Mononuclear cell (primary cell): Measurements from ENCODE around the gene URAD. TPM values are rescaled to one million over a fixed set of nuclear protein-coding genes. Genes with fewer than 3 reads are reported as not detected.
A peak's percentile ranks its signal among the peaks of the same experiment; 100 is the strongest.

Experiments
- H3K27me3 ChIP-seq: 2 replicates; pipeline ENCODE4 v1.6.0; 2011; ENCODE audit warnings: low read length, control low read depth; ENCODE audit not compliant: insufficient read depth
- H3K4me1 ChIP-seq: 2 replicates; pipeline ENCODE4 v1.5.1; 2011; ENCODE audit warnings: mild to moderate bottlenecking, low read length, control low read depth; ENCODE audit not compliant: insufficient read depth
- H3K4me3 ChIP-seq: 2 replicates; pipeline ENCODE4 v1.5.1; 2011; ENCODE audit warnings: mild to moderate bottlenecking, low read length, moderate library complexity
- H3K9me3 ChIP-seq: 2 replicates; pipeline ENCODE4 v1.5.1; 2011; ENCODE audit warnings: low read depth, mild to moderate bottlenecking, control low read depth, low read length
- total RNA-seq: library from RNA; depleted of rRNA; stranded (reverse); fragments of >200 nt; gene quantifications from one replicate; pipeline ENCODE4 v1.2.3, GENCODE V29; 2012

The URAD gene
- total RNA-seq, 1 donor, result not detected

- Histone ChIP-seq H3K4me1 (peaks cover 20% of the 10 kb centered on the region), H3K9me3 (no peaks in the 10 kb centered on the region), H3K4me3 (no peak overlapping the region), H3K27me3 (peaks cover 97% of the 10 kb centered on the region)
Observed at GRCh38 chr13:27961227-27962085, 27.0 kb downstream of the URAD start.

DNA sequence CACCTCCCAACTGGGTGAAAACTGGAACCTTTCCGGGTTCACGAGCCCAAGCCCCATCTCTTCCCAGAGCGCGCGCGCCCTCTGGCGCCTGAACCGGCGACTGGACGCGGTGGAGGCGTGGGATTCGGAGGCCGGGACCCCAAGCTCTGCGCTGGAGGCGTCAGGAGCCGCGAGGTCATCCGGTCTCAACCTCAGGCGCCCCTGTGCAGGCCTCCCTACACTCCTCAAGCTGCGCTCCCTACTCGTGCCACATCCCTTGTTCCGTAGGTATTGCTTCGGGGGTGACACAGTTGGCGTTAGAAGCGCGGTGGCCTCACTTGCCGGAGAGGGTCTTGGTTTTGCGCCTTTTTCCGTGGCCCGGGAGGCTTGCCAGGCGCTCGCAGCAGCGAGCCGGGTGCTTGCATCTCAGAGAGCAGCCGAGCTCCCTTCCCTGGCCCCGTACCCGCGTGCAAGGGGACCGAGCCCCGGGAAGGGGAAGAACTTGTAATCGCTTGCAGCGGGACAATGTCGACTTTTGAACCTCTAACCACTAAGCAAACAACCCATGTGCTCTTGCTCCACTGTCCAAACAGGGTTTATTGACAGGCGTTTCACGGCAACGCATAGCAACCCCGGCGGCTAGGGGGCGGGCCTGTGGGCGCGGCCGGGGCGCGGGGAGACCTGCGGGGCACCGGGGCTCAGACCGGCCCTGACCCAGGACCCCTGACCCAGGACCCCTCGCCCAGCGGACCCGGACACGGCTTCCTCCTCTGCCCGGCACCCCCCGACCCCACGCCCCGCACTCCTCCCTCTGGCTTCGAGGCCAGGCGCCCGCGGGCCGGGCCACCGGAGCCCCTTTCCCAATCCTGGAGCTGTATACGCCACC is 27.9 kb downstream of the URAD start:
- no peak overlapping the region for H3K4me3 ChIP-seq

DNA sequence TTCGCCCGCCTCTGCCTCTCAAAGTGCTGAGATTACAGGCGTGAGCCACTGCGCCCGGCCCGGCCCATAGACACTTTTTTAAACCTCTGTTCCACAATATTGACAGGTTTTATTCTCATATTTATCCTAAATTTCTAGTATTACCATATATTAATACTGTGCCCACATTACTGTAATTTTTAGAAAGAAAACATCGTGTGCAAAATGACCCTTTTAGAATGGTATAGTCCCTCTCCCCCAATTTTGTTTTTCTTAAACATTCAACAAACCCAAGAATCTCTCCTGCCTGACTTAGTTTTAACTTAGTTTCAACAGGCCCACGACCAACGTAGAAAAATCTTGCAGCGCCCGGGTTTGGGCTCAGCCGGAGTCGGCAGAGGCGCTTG is 28.5 kb downstream of the URAD start:
- Histone ChIP-seq H3K9me3 (no peaks in the 10 kb centered on the region), H3K4me3 (no peak overlapping the region), H3K4me1 (peaks cover 16% of the 10 kb centered on the region), H3K27me3 (peaks cover 97% of the 10 kb centered on the region)

More for the DNA sequence above, 27.9 kb downstream of the URAD start:
- Histone ChIP-seq H3K9me3 (no peaks in the 10 kb centered on the region), H3K27me3 (peaks cover 97% of the 10 kb centered on the region), H3K4me1 (peaks cover 16% of the 10 kb centered on the region)

DNA sequence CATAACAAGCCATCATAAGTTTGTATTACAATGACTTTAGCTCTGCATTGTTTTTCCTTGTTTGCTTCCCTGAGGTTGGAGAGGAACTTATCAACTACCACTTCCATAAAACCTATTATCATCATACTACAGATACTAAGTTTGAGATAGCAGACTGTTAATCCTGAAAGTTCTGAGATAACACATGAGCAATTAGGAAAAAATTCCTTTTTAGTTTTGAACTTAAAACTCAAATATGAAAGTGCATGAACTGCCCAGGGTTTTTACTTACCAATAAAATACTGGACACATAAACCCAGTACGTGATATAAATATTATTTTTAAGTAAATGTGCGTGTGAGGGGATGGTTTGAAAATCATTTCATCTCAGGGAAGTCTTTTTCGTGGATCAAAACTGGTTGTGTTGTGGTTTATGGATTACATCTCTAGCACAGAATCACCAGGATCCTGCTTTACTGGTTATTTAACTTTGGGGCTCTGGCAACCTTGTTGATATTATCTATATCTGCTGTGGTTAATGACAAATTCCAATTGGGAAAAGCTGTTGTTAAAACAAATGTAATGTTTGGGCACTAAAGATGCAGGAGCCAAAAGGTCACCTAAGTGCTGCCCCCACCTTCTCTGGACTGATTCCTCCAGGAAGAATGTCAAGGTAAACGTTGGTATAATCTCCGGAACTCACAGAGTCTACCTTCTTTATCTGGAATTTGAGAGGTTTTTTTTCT is 31.8 kb downstream of the URAD start:
- Histone ChIP-seq H3K4me3 (no peak overlapping the region), H3K27me3 (peaks cover 98% of the 10 kb centered on the region), H3K9me3 (no peaks in the 10 kb centered on the region), H3K4me1 (peaks cover 35% of the 10 kb centered on the region)

DNA sequence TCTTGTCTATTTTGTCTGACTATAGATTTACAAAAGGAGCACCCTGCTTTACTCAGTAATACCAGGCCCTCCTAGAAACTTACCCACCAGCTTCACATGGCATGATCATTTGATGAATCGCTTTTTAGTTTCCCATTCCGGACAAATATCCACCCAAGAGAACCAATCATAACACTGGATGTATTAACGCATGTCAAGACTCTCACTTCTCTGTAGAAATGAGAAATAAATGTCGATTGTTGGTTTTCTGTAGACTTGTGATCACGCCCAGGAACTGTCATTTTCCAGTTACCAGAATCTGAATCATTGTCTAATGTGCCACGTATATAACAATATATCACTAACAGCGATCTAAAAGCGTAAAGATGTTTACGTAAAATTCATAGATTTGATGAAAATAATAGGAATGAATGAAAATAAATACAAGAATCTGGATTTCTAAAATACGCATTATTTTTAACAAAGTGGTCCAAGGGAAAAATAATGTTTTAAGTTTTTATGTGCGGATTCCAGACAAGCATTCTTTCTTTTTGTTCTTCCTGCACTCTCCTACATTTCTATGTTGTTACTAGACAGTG is 33.4 kb downstream of the URAD start:
- H3K9me3 ChIP-seq, result no peaks in the 10 kb centered on the region
- no peak overlapping the region for H3K4me3 ChIP-seq
- H3K4me1 ChIP-seq, result peaks cover 21% of the 10 kb centered on the region
- peaks cover 95% of the 10 kb centered on the region for H3K27me3 ChIP-seq

- H3K4me1 ChIP-seq, result peaks cover 19% of the 10 kb centered on the region
- peaks cover 92% of the 10 kb centered on the region for H3K27me3 ChIP-seq
- peak overlapping the region; percentile 19 for H3K4me3 ChIP-seq
Observed at GRCh38 chr13:27954406-27954851, 34.1 kb downstream of the URAD start.

GRCh38 chr13:27953676-27954405 is 34.7 kb downstream of the URAD start:
- peaks cover 86% of the 10 kb centered on the region for H3K27me3 ChIP-seq
- peak overlapping the region; percentile 19 for H3K4me3 ChIP-seq
- no peaks in the 10 kb centered on the region for H3K9me3 ChIP-seq
- peaks cover 19% of the 10 kb centered on the region for H3K4me1 ChIP-seq

More at GRCh38 chr13:27954406-27954851, 34.1 kb downstream of the URAD start:
- H3K9me3 ChIP-seq, result no peaks in the 10 kb centered on the region

- H3K9me3 ChIP-seq, result no peaks in the 10 kb centered on the region
- no peak overlapping the region for H3K4me3 ChIP-seq
- H3K27me3 ChIP-seq, result peaks cover 79% of the 10 kb centered on the region
- peaks cover 19% of the 10 kb centered on the region for H3K4me1 ChIP-seq
Observed at GRCh38 chr13:27952876-27953675, 35.4 kb downstream of the URAD start.

DNA sequence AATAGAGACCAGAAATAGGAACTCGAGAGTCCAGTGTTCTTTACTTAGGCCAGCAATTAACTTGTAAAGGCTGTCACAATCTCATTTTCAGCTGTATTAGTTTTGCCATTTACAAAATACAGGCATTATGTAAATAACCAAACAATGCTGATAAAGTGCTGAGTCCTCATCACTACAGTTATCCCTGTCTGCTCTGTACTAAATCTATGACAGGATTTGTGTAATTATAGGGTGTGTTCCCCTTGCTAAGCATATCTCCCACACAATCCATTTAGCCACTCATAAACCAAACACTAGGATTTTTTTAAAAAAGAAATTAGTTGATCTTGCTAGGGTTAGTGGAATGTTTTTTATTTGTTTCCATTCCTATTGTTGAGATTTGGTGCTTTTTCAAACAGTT is 45.5 kb downstream of the URAD start:
- Histone ChIP-seq H3K9me3 (peaks cover 5% of the 10 kb centered on the region), H3K27me3 (peaks cover 20% of the 10 kb centered on the region), H3K4me1 (no peaks in the 10 kb centered on the region), H3K4me3 (no peak overlapping the region)

DNA sequence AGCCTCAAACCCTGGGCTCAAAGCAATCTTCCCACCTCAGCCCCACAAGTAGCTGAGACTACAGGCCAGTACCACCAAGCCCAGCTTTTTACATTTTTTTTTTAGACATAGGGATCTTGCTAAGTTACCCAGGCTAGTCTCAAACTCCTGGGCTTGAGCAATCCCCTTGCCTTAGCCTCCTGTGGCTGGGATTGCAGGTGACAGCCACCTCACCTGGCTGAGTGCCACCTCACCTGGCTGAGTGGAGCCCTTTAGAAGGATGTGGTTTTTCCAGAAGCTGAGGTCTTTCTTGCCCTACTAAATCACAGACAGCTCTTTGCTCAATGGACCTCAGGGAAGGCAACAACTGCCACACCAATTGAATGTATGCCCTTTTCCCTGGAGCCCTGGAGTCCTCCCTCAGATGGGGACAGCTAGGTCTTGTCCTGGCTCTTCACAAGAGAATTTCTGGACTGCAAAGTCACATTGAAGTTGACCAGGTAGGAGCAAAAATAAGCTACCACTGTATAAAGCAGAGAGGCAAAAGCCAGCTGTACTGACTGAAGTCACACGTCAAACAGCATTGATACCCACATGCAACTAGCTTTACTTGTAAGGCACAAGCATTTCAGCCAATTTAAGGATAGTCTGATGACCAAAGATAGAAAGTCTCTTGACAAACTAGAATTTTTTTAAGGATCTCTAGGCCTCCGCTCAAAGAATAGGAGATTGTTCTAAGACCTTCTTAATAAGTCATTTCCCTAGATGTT is 54.7 kb downstream of the URAD start:
- Histone ChIP-seq H3K27me3 (peaks cover 45% of the 10 kb centered on the region), H3K9me3 (no peaks in the 10 kb centered on the region), H3K4me1 (no peaks in the 10 kb centered on the region), H3K4me3 (no peak overlapping the region)

DNA sequence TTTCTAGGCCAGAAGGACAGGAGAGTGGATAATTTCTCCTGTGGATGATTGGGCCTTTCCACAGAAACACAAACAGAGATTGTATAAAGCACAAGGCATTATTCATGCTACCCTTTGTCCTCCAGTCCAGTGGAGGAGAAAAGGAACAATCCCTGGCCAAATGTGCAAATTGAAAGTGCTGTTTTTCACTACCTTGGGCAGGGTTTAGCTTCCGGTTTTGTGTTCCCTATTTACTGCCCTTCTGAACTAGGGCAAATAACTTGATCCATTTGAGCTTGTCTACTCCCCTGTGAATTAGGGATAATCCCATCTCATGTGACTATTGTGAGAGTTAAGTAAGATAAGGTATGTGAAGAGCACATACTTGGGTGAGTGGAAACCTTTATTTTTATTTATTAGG is 55.4 kb downstream of the URAD start:
- H3K27me3 ChIP-seq, result peaks cover 52% of the 10 kb centered on the region
- H3K4me3 ChIP-seq, result no peak overlapping the region
- no peaks in the 10 kb centered on the region for H3K9me3 ChIP-seq
- no peaks in the 10 kb centered on the region for H3K4me1 ChIP-seq

DNA sequence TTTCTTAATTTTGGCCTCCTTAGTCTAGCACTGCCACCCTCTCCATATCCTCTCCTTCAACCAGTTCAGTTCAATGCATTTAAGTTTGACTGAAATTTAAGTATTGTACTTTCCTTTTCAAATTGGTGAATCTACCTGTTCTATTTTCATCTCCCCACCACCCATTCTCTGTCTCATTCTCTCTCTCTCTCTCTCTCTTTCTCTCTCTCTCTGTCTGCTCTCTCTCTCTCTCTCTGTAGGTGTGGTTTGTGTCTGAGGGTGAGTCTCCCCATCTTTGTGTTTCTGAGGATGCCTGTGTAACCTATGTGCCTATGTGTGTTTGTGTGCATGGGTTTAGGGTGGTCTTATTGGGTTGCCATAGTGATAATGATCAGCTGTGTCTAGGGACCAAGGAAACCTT is 58.6 kb downstream of the URAD start:
- H3K4me1 ChIP-seq, result no peaks in the 10 kb centered on the region
- no peaks in the 10 kb centered on the region for H3K9me3 ChIP-seq
- no peak overlapping the region for H3K4me3 ChIP-seq
- H3K27me3 ChIP-seq, result peaks cover 84% of the 10 kb centered on the region
